Measurements from ENCODE around the gene ETFA. TPM values are rescaled to one million over a fixed set of nuclear protein-coding genes. Genes with fewer than 3 reads are reported as not detected.

ETFA gene
- total RNA-seq, 1 donor from 2014 or later = 144 TPM

DNA sequence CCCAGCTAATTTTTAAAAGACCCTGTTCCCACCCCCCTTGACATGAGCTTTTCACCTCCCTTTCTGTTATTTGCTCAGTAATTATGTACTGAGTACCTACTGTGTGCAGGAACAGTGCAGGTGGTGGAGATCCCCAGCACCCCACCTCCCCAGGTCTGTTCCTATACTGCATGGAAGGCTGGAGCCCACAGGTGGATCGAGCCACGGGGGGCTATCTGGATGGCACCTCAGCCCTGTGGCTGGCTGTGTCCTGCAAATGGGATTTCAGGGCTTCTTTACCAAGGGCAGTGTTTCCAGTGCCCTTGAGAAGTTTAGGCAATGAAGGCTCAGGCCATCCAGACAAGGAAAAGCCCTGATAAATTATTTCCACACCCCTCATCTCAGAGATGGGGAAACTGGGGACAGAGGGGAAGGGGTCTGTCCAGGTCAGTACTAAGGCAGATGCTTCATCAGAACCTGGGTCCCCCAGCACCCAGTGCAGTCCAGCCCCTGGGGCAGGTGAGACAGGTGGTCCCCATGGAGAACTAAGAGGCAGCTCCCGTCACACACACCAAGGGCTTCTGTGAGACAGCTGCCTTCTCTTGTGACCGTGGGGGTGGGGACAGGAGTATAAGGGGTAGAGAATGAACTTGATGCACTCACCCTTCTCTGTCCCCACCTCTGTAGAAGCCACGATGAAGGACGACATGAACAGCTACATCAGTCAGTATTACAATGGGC is 109.6 kb downstream of the ETFA start:
- intact Hi-C loops (cut with micrococcal nuclease) = no loop called here
- DNase-seq = no peak
- no peak overlapping the region for H3K4me3 Mint-ChIP-seq
- H3K4me1 Mint-ChIP-seq = no peaks in the 10 kb centered on the region
- H3K36me3 Mint-ChIP-seq (ENCODE audit: low read depth) = no peaks in the 10 kb centered on the region
- no peak overlapping the region for H3K27ac Mint-ChIP-seq
- H3K9me3 Mint-ChIP-seq = no peaks in the 10 kb centered on the region
- no peaks in the 10 kb centered on the region for H3K27me3 Mint-ChIP-seq

DNA sequence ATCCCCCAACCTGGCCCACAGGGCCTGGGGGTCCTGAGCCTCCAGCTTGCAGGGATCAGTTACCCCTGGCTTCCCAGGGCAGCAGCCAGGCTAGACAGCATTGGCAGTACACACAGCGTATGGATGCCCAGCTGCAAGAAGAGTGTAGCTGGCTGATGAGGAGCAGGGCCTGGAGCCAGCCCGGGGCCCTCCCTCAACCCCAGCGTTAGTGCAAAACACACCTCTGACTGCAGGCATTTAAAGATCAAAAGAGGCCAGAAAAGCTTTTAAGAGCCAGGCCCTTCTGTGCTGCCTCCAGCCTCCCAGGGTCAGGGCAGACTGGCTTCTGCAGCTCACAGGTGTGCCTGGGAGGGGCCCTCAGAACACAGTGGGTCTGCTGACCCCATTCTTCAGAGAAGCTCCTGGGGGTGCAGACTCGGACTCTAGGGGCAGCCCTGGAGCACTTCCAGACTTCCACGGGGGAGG is 110.6 kb downstream of the ETFA start:
- H3K27me3 Mint-ChIP-seq = no peaks in the 10 kb centered on the region
- intact Hi-C loops (cut with micrococcal nuclease) = no loop called here
- H3K9me3 Mint-ChIP-seq = no peaks in the 10 kb centered on the region
- no peak overlapping the region for H3K4me3 Mint-ChIP-seq
- H3K36me3 Mint-ChIP-seq (ENCODE audit: low read depth) = no peaks in the 10 kb centered on the region
- no peaks in the 10 kb centered on the region for H3K4me1 Mint-ChIP-seq
- no peak for DNase-seq
- no peak overlapping the region for H3K27ac Mint-ChIP-seq

DNA sequence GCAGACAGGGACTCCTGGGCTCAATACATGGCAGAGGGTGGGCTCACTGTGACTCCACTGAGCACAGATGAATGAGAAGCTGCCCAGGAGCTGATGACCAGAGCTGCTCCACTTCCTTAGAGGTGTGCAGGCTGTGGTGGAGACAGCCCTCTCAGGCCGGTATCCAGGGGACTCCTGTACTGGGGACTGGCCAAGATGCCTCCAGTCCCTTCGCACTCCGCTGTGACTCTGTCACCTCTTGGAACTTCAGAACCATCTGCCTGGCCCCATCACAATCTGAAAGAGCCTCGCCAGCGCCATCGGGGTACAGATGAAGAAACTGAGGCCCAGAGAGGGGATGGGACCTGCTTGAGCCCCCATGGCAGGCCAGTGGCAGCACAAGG is 111.2 kb downstream of the ETFA start:
- H3K27me3 Mint-ChIP-seq = no peaks in the 10 kb centered on the region
- no peak for DNase-seq
- no peak overlapping the region for H3K27ac Mint-ChIP-seq
- H3K36me3 Mint-ChIP-seq (ENCODE audit: low read depth) = no peaks in the 10 kb centered on the region
- H3K9me3 Mint-ChIP-seq = no peaks in the 10 kb centered on the region
- H3K4me1 Mint-ChIP-seq = no peaks in the 10 kb centered on the region
- H3K4me3 Mint-ChIP-seq = no peak overlapping the region
- intact Hi-C loops (cut with micrococcal nuclease) = no loop called here

DNA sequence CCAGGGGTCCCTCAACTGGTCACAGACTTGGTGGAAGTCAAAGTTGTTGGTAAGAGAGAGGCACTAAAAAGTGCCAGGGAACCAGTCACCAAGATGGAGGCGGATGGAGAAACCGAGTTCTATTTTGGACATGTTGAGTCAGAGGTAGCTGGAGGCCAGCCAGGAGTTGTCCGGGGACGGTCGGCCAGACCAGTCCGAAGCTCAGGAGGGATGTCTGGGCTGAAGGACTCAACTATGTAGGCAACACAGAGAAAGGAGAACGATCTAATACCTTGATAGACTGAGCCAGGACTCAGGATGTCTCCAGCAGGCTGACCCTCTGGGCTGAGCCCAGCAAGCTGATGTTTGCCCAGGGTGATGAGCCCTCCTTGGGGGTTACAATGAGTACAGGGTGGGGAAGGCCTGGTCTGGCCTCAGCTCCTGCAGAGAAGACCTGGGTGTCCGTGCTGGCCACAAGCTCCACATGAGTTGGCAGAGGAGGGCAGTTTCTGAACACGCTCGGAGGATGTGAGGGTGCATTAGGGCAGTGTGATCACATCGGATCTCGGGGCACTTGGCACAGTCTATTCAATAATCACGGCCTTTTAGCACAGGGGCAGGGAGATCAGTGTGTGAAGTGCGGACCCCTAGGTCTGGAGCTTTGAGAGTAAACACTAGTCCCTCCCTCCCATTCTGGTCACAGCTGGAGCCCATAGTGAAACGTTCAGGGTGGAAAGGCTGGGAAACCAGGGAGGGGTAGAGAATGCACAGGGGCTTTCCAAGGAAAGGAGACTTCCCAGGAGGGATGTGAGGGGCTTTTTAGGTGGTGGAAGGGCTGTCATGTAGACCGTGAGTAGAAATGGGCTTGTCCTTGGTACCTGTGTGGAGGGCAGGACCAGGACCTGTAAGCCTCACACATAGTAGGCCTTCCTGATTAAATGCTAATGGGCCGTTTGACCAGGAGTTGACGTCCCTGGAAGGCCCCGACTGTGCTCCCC is 111.9 kb downstream of the ETFA start:
- Mint-ChIP-seq H3K27me3 (no peaks in the 10 kb centered on the region), H3K4me3 (no peak overlapping the region), H3K9me3 (no peaks in the 10 kb centered on the region), H3K27ac (no peak overlapping the region), H3K36me3 (ENCODE audit: low read depth) (no peaks in the 10 kb centered on the region), H3K4me1 (no peaks in the 10 kb centered on the region)
- no peak for DNase-seq
- intact Hi-C loops (cut with micrococcal nuclease) = loop anchor here (10.0 kb wide), 1 partner anchor 85 kb away; no protein-coding TSS in a partner anchor

DNA sequence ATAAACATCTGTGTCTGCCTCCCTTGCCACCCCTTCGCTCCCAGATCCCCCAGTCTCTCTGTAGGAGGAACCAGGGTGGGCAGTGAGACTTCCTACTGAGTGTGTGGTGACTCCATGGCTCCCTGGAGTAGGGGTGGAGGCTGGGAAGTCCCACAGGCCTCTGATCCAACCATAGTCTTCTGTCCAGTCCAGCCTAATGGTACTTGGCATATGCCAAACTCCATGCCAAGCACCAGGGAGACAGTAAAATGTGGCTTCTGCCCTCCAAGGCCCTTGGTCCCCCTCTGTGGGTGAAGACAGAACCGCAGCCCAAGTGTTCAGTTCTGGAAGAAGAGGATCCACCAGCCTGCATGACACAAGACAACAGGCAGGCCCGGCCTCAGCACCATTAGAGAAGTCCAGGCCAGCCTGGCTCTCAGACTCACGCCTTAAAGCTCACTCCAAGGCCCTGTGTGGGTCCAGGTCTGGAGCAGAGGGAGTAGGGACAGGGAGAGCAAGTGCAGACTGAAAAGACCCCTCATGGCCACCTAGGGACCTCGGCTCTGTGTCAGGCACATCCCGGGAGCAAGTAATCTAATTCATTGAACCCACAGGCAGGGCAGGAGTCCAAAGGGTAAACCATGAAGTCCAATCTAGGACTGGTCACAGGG is 112.7 kb downstream of the ETFA start:
- H3K4me1 Mint-ChIP-seq = no peaks in the 10 kb centered on the region
- DNase-seq = no peak
- H3K36me3 Mint-ChIP-seq (ENCODE audit: low read depth) = no peaks in the 10 kb centered on the region
- no peak overlapping the region for H3K4me3 Mint-ChIP-seq
- intact Hi-C loops (cut with micrococcal nuclease) = loop anchor here (10.0 kb wide), 1 partner anchor 86 kb away; no protein-coding TSS in a partner anchor
- no peaks in the 10 kb centered on the region for H3K9me3 Mint-ChIP-seq
- H3K27me3 Mint-ChIP-seq = peaks cover 3% of the 10 kb centered on the region
- H3K27ac Mint-ChIP-seq = no peak overlapping the region

DNA sequence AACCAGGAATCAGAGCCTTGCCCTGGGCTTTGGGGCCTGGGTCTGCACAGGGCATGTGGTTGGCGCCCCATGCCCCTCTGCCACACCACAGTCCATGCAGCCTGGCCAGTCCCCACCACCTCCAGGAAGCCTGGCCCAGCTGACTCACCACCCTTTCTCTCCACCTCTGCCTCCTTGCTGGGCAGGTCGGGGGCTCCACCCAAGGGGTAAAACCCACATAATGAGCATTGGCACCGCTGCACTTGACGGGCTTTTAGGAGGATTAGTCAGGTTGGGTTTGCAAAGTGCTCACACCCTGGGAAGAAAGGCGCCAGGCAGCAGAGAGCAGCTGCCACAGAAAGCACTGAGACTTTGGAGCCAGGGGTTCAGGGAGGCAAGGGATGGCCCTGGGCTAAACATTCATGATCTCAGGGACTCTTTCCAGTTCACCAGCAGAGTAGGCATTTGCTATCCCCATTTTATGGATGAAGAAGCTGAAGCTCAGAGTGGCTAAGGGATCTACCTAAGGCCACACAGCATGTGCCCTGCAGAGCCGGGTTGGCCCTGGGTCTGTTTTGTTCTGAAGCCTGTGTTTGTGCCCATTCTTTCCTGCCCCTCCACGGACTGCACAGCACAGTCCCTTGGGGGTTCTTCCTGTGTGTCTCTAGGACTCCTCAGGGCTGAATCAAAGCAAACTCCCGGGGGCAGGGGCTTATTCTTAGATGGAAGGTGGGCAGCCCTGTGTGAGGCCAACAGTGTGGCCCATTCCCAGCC is 113.4 kb downstream of the ETFA start:
- Mint-ChIP-seq H3K27me3 (peaks cover 5% of the 10 kb centered on the region), H3K9me3 (no peaks in the 10 kb centered on the region), H3K4me3 (no peak overlapping the region), H3K27ac (no peak overlapping the region), H3K4me1 (no peaks in the 10 kb centered on the region), H3K36me3 (ENCODE audit: low read depth) (no peaks in the 10 kb centered on the region)
- no peak for DNase-seq
- intact Hi-C loops (cut with micrococcal nuclease) = loop anchor here (10.0 kb wide), 1 partner anchor 87 kb away; no protein-coding TSS in a partner anchor

DNA sequence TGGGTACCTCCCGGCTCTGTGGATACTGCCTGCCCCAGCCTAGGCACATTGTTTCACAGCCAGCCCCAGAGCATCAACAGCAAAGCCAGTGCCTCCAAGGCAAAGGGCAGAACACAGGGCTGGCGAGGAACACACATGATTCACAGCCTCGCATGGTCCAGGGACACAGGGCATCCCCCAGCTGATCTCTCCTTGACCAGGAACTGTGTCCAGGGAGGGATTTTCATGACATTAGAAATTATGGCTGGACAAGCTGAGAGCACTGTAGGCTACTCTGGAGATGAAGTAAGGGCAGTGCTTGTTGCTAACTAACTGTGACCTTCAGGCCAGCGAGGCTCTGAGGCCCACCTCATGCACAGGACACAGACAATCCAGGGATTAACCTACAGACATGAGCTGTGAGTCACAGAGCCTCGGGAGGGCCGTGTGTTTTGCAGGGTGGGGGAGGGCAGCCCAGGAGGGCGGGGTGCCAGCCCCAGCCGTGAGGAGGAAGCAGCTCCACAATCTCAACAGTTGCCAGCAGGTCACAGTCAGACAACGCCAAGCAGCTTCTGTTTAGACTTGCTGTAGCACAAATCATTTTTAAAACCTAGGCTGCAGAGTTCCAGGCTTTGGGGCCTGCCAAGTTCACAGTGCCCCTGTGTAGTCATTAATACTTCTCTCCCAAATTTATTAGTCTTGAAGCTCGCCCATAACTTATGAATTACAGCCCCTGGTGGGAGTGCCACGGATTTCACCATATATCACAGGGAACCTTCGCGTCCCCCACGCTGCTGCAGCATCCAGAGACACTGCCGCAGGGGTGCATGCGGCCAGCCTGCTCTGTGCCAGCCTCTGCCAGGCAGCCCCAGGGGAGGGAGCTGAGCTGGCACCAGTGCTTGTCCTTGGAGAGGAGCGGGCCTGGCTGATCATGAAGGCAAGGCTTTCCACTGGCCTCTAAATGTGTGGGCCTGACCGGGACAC is 114.7 kb downstream of the ETFA start:
- H3K4me3 Mint-ChIP-seq = no peak overlapping the region
- intact Hi-C loops (cut with micrococcal nuclease) = loop anchor here (10.0 kb wide), 1 partner anchor 88 kb away; no protein-coding TSS in a partner anchor
- H3K4me1 Mint-ChIP-seq = no peaks in the 10 kb centered on the region
- H3K9me3 Mint-ChIP-seq = no peaks in the 10 kb centered on the region
- H3K27me3 Mint-ChIP-seq = peaks cover 5% of the 10 kb centered on the region
- no peak overlapping the region for H3K27ac Mint-ChIP-seq
- no peaks in the 10 kb centered on the region for H3K36me3 Mint-ChIP-seq (ENCODE audit: low read depth)
- no peak for DNase-seq

DNA sequence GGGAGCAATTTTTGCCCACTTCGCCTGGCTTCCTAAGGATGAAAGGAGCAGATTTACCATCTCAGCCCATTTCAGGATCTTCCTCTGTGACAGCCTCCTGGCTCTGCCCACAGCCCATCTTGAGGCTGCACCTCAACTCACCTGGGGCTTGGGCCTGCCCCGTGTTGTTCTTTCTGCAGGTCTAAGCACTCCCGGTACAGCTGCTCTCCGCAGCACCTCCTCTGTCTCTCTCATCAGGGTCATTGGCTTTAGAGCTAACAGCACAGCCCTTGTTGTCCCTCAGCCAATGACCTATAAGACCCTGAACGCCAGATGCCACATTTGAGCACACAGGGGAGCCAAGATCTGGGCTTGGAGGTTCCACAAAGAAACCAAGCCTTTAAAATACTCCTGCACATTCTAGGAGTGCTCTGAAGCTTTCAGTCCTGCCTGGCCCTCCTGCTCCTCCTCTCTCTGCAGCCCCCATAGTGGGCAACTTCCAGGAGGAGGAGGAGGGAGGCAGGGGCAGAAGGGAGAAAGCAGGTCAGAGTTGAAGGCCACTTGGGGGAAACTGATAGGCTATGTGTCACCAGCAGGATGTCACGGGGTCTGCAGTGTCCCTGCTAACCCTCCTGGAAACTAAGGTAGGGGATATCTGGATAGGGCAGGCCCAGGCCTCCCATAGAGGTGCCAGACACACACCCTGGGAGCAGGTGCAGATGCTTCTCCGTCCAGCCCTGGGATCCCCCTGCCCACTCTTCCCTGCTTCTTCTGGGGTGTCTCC is 115.6 kb downstream of the ETFA start:
- intact Hi-C loops (cut with micrococcal nuclease) = loop anchor here (10.0 kb wide), 1 partner anchor 89 kb away; no protein-coding TSS in a partner anchor
- Mint-ChIP-seq H3K27ac (no peak overlapping the region), H3K4me3 (no peak overlapping the region), H3K4me1 (peaks cover 4% of the 10 kb centered on the region), H3K9me3 (no peaks in the 10 kb centered on the region), H3K27me3 (peaks cover 7% of the 10 kb centered on the region), H3K36me3 (ENCODE audit: low read depth) (no peaks in the 10 kb centered on the region)
- DNase-seq = no peak

DNA sequence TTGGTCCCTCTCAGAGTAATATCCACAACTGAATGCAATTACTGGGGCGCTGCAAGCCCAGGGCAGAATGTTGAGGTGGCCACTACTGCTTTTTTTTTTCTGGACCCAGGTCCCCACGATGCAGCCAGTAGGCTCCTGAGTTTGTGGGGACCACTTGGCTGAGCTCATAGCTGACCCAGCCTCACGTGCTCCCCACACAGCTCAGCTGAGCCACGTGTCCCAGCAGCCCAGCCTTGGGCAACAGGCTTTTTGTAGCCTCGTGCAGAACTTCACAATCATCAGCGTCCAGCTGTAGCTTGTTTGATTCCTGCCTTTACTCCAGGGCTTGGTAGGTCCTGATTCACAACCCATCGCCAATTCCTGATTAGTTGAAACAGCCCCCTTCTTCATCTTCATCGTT is 117.3 kb downstream of the ETFA start:
- Mint-ChIP-seq H3K27ac (no peak overlapping the region), H3K27me3 (peaks cover 21% of the 10 kb centered on the region), H3K4me3 (no peak overlapping the region), H3K4me1 (peaks cover 8% of the 10 kb centered on the region), H3K9me3 (no peaks in the 10 kb centered on the region), H3K36me3 (ENCODE audit: low read depth) (no peaks in the 10 kb centered on the region)
- intact Hi-C loops (cut with micrococcal nuclease) = loop anchor here (5.0 to 10.0 kb wide), 2 partner anchors 91 to 673 kb away; no protein-coding TSS in a partner anchor
- no peak for DNase-seq

DNA sequence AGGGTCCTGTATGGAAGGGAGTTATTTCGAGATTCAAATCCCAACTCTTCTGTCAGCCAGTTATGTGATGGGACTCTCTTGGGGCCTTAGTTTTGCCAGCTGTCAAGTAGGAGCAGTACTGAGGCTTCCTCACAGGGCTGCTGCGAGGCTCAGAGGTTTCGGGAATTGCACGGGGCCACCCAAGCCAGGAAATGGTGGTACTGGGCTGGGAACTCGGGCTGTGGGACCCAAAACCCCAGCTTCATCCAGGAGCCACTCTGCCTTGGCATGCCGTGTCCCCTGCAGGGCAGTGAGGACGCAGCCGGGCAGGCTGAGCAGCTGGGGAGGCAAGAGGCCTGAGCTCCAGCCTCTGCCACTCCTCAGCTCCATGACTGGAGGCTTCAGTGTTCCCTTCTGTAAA is 118.6 kb downstream of the ETFA start:
- DNase-seq = no peak
- Mint-ChIP-seq H3K9me3 (no peaks in the 10 kb centered on the region), H3K36me3 (ENCODE audit: low read depth) (no peaks in the 10 kb centered on the region), H3K4me3 (no peak overlapping the region), H3K27me3 (peaks cover 30% of the 10 kb centered on the region), H3K4me1 (peaks cover 8% of the 10 kb centered on the region), H3K27ac (no peak overlapping the region)
- intact Hi-C loops (cut with micrococcal nuclease) = loop anchor here (5.0 to 10.0 kb wide), 2 partner anchors 92 to 675 kb away; no protein-coding TSS in a partner anchor

DNA sequence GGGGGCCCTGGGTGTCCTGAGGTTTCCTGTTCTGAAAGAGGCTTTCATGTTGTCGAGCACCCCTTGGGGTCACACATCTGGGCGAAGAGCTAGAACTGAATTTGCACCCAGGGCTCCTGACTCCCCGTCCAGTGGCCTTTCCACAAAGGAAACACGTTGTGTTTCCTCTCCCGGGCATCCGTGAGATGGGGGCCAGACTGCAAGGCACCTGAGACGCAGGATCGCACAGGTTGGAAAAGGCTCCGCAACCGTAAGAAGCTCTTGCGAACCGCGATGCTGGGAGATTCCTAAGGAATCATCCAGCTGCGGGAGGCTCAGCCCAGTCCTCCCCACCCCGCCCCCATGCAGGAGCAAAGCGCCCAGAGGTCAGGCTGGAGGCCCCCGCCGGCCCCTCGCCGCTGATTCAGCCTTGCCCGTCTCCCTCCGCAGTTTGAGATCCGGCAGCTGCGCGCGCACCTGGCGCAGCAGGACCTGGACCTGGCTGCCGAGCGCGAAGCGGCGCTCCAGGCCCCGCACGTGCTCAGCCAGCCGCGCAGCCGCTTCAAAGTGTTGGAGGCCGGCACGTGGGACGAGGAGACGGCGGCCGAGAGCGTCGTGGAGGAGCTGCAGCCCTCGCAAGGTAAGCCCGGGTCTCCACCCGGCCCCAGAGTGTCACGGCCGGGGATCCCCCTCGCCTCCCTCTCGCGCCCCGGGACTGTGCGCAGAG is 119.6 kb downstream of the ETFA start:
- intact Hi-C loops (cut with micrococcal nuclease) = loop anchor here (2.0 to 10.0 kb wide), 3 partner anchors 93 to 676 kb away; partner anchors contain the start of gene ISL2
- H3K36me3 Mint-ChIP-seq (ENCODE audit: low read depth) = no peaks in the 10 kb centered on the region

More for the DNA sequence above, 119.6 kb downstream of the ETFA start:
- H3K9me3 Mint-ChIP-seq = no peaks in the 10 kb centered on the region
- H3K4me3 Mint-ChIP-seq = no peak overlapping the region
- no peak overlapping the region for H3K27ac Mint-ChIP-seq
- peaks cover 8% of the 10 kb centered on the region for H3K4me1 Mint-ChIP-seq
- H3K27me3 Mint-ChIP-seq = peaks cover 32% of the 10 kb centered on the region
- DNase-seq = no peak

All from activated CD4-positive, alpha-beta T cell treated with anti-CD3 and anti-CD28 coated beads, Interleukin-2, amount 10 ng/mL, durations not matched to agents 24 days and 14 days (primary cell).